Measurements from ENCODE around the gene REM2.

The REM2 gene

DNA sequence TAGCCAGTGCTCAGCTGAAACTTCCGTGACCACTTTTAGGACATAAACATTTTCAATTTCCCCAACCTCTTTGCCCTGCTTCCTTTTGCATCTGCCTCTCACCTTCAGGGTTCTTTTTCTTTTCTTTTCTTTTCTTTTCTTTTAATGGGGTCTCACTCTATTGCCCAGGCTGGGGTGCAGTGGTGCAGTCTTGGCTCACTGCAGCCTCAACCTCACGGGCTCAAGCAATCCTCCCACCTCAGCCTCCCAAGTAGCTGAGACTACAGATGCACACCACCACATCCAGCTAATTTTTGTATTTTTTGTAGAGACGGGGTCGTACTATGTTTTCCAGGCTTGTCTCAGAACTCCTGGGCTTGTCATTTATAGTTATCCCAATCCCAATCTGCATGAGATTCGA, 16.1 kb upstream of the REM2 start:
- DNase-seq (ENCODE audit: low spot score): no peak
- in situ Hi-C loops (cut with MboI; ENCODE audit: low pct_unique_long_range_greater_than_20kb, low sequenced_read_pairs, unreplicated experiment): loop anchor here (10.0 to 25.0 kb wide), 2 partner anchors 280 to 472 kb away; partner anchors contain the start of genes ABHD4 and DAD1
- TF ChIP-seq CTCF (IDR thresholded peaks at IDR 0.05; ENCODE audit: extremely low read depth, insufficient read depth, missing control alignments): no peak

DNA sequence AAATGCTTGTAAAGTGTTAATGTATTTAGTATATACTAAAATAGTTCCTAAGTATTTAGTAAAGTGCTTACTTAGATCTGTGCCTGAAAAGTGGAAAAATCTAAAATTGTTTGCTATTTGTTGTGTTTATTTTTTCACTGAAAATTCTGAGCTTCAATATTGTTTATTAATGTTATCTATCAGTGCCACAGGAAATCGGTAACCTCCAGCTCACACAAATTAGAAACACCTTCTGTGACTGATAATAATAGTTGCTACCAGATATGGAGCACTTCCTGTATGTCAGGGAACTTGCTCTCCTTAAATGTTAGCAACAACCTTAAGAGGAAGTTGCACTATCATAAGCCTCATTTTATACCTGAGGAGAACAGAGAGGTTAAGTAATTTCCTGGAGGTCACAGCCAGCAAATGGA, 12.2 kb upstream of the REM2 start:
- peak; percentile 87 for DNase-seq (ENCODE audit: low spot score)
- in situ Hi-C loops (cut with MboI; ENCODE audit: low pct_unique_long_range_greater_than_20kb, low sequenced_read_pairs, unreplicated experiment): loop anchor here (25.0 kb wide), 1 partner anchor 284 kb away; the partner anchor contains the start of genes ABHD4 and DAD1

GRCh38 chr14:22871224-22872032, 11.6 kb upstream of the REM2 start, which contains the start of gene LRP10:
TSS of gene LRP10 (plus strand) at chr14:22871740. CDS start at chr14:22872304, 564 bp downstream.
- DNase-seq (ENCODE audit: low spot score): peak; percentile 87
- in situ Hi-C loops (cut with MboI; ENCODE audit: low pct_unique_long_range_greater_than_20kb, low sequenced_read_pairs, unreplicated experiment): loop anchor here (25.0 kb wide), 1 partner anchor 284 kb away; the partner anchor contains the start of genes ABHD4 and DAD1
- peak; percentile 17 for TF ChIP-seq CTCF (IDR thresholded peaks at IDR 0.05; ENCODE audit: extremely low read depth, insufficient read depth, missing control alignments)

More for the DNA sequence above, 12.2 kb upstream of the REM2 start:
- no peak for TF ChIP-seq CTCF (IDR thresholded peaks at IDR 0.05; ENCODE audit: extremely low read depth, insufficient read depth, missing control alignments)

DNA sequence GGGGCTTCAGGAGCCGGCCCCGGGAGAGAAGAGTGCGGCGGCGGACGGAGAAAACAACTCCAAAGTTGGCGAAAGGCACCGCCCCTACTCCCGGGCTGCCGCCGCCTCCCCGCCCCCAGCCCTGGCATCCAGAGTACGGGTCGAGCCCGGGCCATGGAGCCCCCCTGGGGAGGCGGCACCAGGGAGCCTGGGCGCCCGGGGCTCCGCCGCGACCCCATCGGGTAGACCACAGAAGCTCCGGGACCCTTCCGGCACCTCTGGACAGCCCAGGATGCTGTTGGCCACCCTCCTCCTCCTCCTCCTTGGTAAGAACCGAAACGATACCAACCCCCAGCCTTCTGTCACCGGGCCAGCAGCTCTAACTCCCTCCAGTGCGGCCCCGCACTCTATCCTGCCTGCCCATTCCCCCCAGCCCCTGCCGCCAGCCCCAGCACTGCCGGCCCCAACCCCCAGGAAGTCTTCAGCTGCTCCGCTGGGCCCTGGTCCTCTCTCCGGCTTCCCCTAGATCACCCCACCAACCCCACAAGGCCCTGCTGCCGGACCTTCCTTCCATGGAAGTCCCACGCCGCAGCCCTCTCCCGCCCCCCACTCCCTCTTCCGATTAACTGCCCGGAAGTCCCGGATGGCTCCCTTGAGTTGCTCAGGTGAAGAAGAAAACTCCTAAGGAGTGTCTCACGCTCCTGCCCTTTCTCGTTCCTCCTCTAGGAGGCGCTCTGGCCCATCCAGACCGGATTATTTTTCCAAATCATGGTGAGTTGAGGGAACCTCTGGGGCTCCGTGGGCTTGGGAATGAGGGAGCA, 10.8 kb upstream of the REM2 start:
- in situ Hi-C loops (cut with MboI; ENCODE audit: low pct_unique_long_range_greater_than_20kb, low sequenced_read_pairs, unreplicated experiment): loop anchor here (25.0 kb wide), 1 partner anchor 285 kb away; the partner anchor contains the start of genes ABHD4 and DAD1
- DNase-seq (ENCODE audit: low spot score): peak; percentile 83
- TF ChIP-seq CTCF (IDR thresholded peaks at IDR 0.05; ENCODE audit: extremely low read depth, insufficient read depth, missing control alignments): peak; percentile 90

- no peak for DNase-seq (ENCODE audit: low spot score)
- no peak for TF ChIP-seq CTCF (IDR thresholded peaks at IDR 0.05; ENCODE audit: extremely low read depth, insufficient read depth, missing control alignments)
Observed at GRCh38 chr14:22872833-22873520, 10.0 kb upstream of the REM2 start.

More at GRCh38 chr14:22872833-22873520, 10.0 kb upstream of the REM2 start:
- in situ Hi-C loops (cut with MboI; ENCODE audit: low pct_unique_long_range_greater_than_20kb, low sequenced_read_pairs, unreplicated experiment): loop anchor here (25.0 kb wide), 1 partner anchor 286 kb away; the partner anchor contains the start of genes ABHD4 and DAD1
